SU-DHL-6 (cell line): ENCODE results near the gene YIF1A.

Experiments used
- H2AFZ ChIP-seq: fragments of 200-600 bp; sonication (generic); 2 replicates; pipeline ENCODE4 v1.6.1; 2014; ENCODE audit warnings: low read depth, mild to moderate bottlenecking, moderate library complexity, mixed read lengths, antibody characterized with exemption, low read length; ENCODE audit not compliant: severe bottlenecking
- H3F3A ChIP-seq: fragments of 200-600 bp; shearing (Covaris generic); 2 replicates; pipeline ENCODE4 v1.6.0; 2016; ENCODE audit warnings: antibody characterized with exemption, mild to moderate bottlenecking; ENCODE audit not compliant: insufficient read depth
- H3K27ac ChIP-seq: fragments of 200-600 bp; sonication (generic); 2 replicates; pipeline ENCODE4 v1.5.1; 2016; ENCODE audit warnings: low read depth, mild to moderate bottlenecking, low read length, moderate library complexity, mixed read lengths
- H3K27me3 ChIP-seq: fragments of 200-600 bp; sonication (generic), shearing (Covaris generic); 2 replicates; pipeline ENCODE4 v1.6.0; 2014; ENCODE audit warnings: mild to moderate bottlenecking, low read length
- H3K36me3 ChIP-seq: fragments of 200-600 bp; sonication (generic); 2 replicates; pipeline ENCODE4 v1.6.1; 2014; ENCODE audit warnings: mild to moderate bottlenecking, low read length, mixed read lengths
- H3K4me2 ChIP-seq: fragments of 300-600, 200-600 bp; shearing (Covaris generic), sonication (generic); 2 replicates; pipeline ENCODE4 v1.6.0; 2014; ENCODE audit warnings: low read length, low read depth, mild to moderate bottlenecking; ENCODE audit not compliant: poor library complexity, severe bottlenecking
- H3K4me3 ChIP-seq: fragments of 200-600 bp; sonication (generic); 2 replicates; pipeline ENCODE4 v1.5.1; 2014; ENCODE audit warnings: antibody characterized with exemption, low read length, mild to moderate bottlenecking, mixed read lengths; ENCODE audit not compliant: insufficient read depth, poor library complexity, severe bottlenecking
- H3K79me2 ChIP-seq: fragments of 200-600 bp; sonication (generic); 2 replicates; pipeline ENCODE4 v1.6.1; 2014; ENCODE audit warnings: mild to moderate bottlenecking, low read length, moderate library complexity; ENCODE audit not compliant: insufficient read depth
- H3K9ac ChIP-seq: fragments of 200-600 bp; sonication (generic); 2 replicates; pipeline ENCODE4 v1.7.0; 2014; ENCODE audit warnings: mild to moderate bottlenecking, low read length
- H3K9me2 ChIP-seq: fragments of 200-600 bp; sonication (generic); replicated peaks from 2 replicates; pipeline ENCODE4 v1.6.1; 2014; ENCODE audit warnings: low read length; ENCODE audit not compliant: insufficient read depth
- H3K9me3 ChIP-seq: fragments of 200-600 bp; sonication (generic); 2 replicates; pipeline ENCODE4 v1.6.1; 2014; ENCODE audit warnings: low read length, mixed read lengths; ENCODE audit not compliant: insufficient read depth
- H4K20me1 ChIP-seq: fragments of 200-600 bp; sonication (generic); 2 replicates; pipeline ENCODE4 v1.6.1; 2014; ENCODE audit warnings: low read depth, mild to moderate bottlenecking, antibody characterized with exemption, low read length, moderate library complexity, mixed read lengths
- EZH2phosphoT487 ChIP-seq: fragments of 200-600 bp; sonication (generic), shearing (Covaris generic); conservative IDR thresholded peaks from 2 replicates; pipeline ENCODE4 v1.6.1; 2018; ENCODE audit warnings: mild to moderate bottlenecking, antibody characterized with exemption, low read length, moderate library complexity, mixed read lengths
- TF ChIP-seq, protein P1 (sequence below): fragments of 200-600 bp; sonication (generic); IDR thresholded peaks from one replicate; pipeline ENCODE4 v1.5.1; 2017; ENCODE audit warnings: antibody characterized with exemption, mild to moderate bottlenecking, low read length, moderate library complexity; ENCODE audit not compliant: insufficient read depth, poor library complexity, severe bottlenecking

YIF1A gene

DNA sequence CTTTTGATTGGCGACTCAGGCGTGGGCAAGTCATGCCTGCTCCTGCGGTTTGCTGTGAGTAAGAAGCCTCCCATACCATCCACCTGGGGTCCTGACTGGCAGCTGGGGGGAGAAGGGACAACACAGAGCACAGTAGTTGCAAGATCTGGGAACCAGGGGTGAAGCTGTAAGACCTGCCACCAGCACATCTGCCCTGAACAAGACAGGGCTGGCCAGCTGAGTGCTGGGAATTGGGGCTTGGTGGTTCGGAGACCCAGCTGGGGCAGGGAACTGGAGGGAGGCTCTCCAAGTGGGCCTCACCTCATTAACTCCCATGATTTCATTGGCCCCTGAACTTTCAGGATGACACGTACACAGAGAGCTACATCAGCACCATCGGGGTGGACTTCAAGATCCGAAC, 17.1 kb downstream of the YIF1A start:
- H3K27ac ChIP-seq = no peak overlapping the region
- no peaks in the 10 kb centered on the region for H3K27me3 ChIP-seq
- peaks cover 6% of the 10 kb centered on the region for H3F3A ChIP-seq
- no peaks in the 10 kb centered on the region; the same call in 1 of the 2 replicates for H4K20me1 ChIP-seq
- H3K36me3 ChIP-seq = 0 out of 2 replicates have a peak, but pooled peaks cover 5% of the 10 kb centered on the region
- no peaks in the 10 kb centered on the region for H3K9me3 ChIP-seq
- TF ChIP-seq EZH2phosphoT487 = no peak
- TF ChIP-seq, protein P1, sequence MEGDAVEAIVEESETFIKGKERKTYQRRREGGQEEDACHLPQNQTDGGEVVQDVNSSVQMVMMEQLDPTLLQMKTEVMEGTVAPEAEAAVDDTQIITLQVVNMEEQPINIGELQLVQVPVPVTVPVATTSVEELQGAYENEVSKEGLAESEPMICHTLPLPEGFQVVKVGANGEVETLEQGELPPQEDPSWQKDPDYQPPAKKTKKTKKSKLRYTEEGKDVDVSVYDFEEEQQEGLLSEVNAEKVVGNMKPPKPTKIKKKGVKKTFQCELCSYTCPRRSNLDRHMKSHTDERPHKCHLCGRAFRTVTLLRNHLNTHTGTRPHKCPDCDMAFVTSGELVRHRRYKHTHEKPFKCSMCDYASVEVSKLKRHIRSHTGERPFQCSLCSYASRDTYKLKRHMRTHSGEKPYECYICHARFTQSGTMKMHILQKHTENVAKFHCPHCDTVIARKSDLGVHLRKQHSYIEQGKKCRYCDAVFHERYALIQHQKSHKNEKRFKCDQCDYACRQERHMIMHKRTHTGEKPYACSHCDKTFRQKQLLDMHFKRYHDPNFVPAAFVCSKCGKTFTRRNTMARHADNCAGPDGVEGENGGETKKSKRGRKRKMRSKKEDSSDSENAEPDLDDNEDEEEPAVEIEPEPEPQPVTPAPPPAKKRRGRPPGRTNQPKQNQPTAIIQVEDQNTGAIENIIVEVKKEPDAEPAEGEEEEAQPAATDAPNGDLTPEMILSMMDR = no peak
- H3K79me2 ChIP-seq = peaks cover 24% of the 10 kb centered on the region
- H3K9me2 ChIP-seq = no peaks in the 10 kb centered on the region
- no peak overlapping the region for H2AFZ ChIP-seq
- H3K9ac ChIP-seq = no peak overlapping the region
- no peak overlapping the region for H3K4me3 ChIP-seq
- H3K4me2 ChIP-seq = no peak overlapping the region

DNA sequence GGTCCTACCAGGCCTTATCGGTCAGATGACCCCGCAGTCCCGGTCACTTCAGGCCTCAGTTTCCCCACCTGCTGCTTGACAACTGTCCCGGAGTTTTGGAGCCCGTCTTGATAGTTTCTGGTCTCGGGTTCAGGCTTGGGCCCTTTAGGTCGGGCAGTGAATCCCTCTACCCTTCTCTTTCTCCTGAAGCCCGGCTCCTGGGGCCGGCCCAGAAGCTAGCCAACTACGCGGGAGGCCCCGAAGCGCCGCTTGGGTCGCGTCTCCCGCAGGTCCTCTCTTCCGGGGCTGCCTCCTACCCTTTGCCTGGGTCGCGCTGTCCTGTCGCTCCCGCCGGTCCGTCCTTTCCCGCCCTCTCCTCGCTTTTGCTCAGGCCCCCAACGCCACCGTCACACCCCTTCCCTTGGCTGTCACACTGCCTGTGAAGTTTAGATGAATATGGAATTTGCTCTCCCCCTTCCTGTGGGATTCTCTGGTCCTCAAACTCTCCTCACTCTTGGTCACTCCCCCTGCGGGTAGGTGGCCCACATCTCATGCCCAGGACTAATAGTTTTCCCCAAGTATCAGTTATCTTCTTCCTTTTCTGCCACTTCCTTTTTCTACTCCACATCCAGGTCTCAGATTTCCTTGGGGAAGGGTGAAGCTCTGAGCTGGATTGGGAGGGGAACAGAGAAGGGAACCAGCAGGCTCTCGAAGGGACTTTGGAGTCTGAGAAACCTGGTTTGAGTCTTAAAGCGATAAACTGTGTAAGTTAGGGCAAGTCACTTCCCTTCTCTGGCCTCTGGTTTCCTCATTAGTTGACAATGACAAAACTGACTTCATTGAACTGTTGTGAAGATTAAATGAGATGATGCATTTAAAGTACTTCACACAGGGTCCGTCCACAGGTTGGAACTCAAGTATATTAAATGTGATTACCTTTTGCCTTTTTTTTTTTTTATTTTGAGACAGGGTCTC, 19.7 kb downstream of the YIF1A start:
- H3K4me2 ChIP-seq = peak overlapping the region; percentile 89
- peak overlapping the region; percentile 99 for H3K4me3 ChIP-seq
- no peaks in the 10 kb centered on the region for H3K27me3 ChIP-seq
- H2AFZ ChIP-seq = no peak overlapping the region
- peak overlapping the region; percentile 75 for H3K27ac ChIP-seq
- H4K20me1 ChIP-seq = no peaks in the 10 kb centered on the region
- peaks cover 6% of the 10 kb centered on the region for H3F3A ChIP-seq
- 0 out of 2 replicates have a peak, but pooled peaks cover 4% of the 10 kb centered on the region for H3K36me3 ChIP-seq
- H3K9ac ChIP-seq = peak overlapping the region; percentile 92
- TF ChIP-seq EZH2phosphoT487 = no peak
- TF ChIP-seq, protein P1 = no peak
- peaks cover 24% of the 10 kb centered on the region for H3K79me2 ChIP-seq
- no peaks in the 10 kb centered on the region for H3K9me3 ChIP-seq
- no peaks in the 10 kb centered on the region for H3K9me2 ChIP-seq

DNA sequence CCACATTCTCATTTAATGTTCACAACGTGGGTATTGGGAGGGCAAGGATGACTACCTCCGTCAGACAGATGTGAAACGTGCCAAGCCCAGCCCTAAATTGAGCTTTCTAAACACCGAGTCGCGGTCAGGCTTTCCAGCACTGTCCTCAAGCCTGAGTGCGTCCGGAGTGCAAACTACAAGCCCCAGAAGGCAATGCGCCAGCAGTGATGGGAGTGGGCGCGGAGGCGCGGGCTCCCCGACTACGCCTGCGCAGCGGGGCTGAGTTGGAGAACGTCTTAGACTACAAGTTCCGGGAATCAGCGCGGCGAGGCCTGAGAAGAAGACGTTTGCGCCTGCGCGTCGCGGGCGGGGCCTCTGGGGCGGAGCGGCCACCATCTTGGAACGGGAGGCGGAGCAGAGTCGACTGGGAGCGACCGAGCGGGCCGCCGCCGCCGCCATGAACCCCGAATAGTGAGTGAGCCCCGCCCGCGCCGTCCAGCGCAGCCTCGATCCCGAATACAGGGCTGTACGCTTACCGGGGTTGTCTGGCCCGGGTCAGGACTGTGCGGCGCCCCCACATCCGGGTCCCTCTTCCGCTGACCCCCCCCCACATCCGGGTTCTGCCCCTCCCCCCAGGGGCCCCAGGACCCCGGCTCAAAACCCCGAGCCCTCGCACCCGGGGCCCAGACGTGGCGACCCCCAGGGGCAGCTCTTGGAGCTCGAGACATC, 20.5 kb downstream of the YIF1A start, which contains the start of gene RAB1B:
Gene RAB1B, plus strand, starts transcription at position 396 of the 708 bp plus-strand sequence. Its CDS starts 41 bp downstream, at position 437.
- Histone ChIP-seq H3K9ac (peak within 1 kb of the TSS; percentile 92), H4K20me1 (no peaks in the 10 kb centered on the region), H3K9me2 (no peaks in the 10 kb centered on the region), H3K36me3 (no peaks in the 10 kb centered on the region), H3F3A (peaks cover 6% of the 10 kb centered on the region), H3K4me2 (peak within 1 kb of the TSS; percentile 90), H3K27ac (peak within 1 kb of the TSS; percentile 81), H3K4me3 (peak within 1 kb of the TSS; percentile 99), H3K27me3 (no peaks in the 10 kb centered on the region), H3K79me2 (peaks cover 24% of the 10 kb centered on the region), H3K9me3 (no peaks in the 10 kb centered on the region), H2AFZ (peak within 1 kb of the TSS; percentile 75)
- no peak for TF ChIP-seq EZH2phosphoT487
- TF ChIP-seq, protein P1 = no peak
